ENCODE data around the gene TANC1. TPM values are rescaled to one million over a fixed set of nuclear protein-coding genes. Genes with fewer than 3 reads are reported as not detected.
A peak's percentile ranks its signal among the peaks of the same experiment; 100 is the strongest.

TANC1 gene
- polyA plus RNA-seq, 1 donor (not counting 4 experiments of a cell fraction or from before 2014, with no cell fraction given) = 33.5 TPM

- Histone ChIP-seq H3K9me3 (ENCODE audit: control insufficient read depth, low read depth, low read length) (no peaks in the 10 kb centered on the region), H3K36me3 (ENCODE audit: control insufficient read depth in 2 of 2, extremely low read depth in 1 of 2, insufficient read depth in 2 of 2, low read length in 2 of 2) (peaks cover 3 to 16% of the 10 kb centered on the region in 2 experiments), H3K27ac (ENCODE audit: control insufficient read depth, insufficient read depth, low read length) (no peak overlapping the region), H4K20me1 (ENCODE audit: control insufficient read depth, extremely low read depth, insufficient read depth, low read length) (no peaks in the 10 kb centered on the region), H3K9me1 (ENCODE audit: control insufficient read depth, extremely low read depth, insufficient read depth, low read length) (no peaks in the 10 kb centered on the region), H3K4me2 (ENCODE audit: control insufficient read depth, extremely low read depth, insufficient read depth, low read depth, low read length) (no peak overlapping the region), H3K9ac (ENCODE audit: control insufficient read depth, extremely low read depth, insufficient read depth, low read length) (no peak overlapping the region), H3K4me1 (ENCODE audit: control insufficient read depth, extremely low read depth, insufficient read depth, low read length) (peaks cover 5% of the 10 kb centered on the region), H3K79me2 (ENCODE audit: control insufficient read depth, insufficient read depth, low read length) (peaks cover 33% of the 10 kb centered on the region), H3K27me3 (ENCODE audit: control insufficient read depth, extremely low read depth, insufficient read depth, low read length) (no peaks in the 10 kb centered on the region), H3K4me3 (ENCODE audit: control insufficient read depth in 2 of 3, extremely low read depth in 1 of 3, insufficient read depth in 2 of 3, low read depth in 1 of 3, low read length in 3 of 3) (no peak overlapping the region), H2AFZ (ENCODE audit: control insufficient read depth, low read length) (no peak overlapping the region)
- DNase-seq (ENCODE audit: low read depth, low spot score) (no peak), FAIRE-seq (no peak)
- dilution Hi-C loops (cut with MboI; ENCODE audit: extremely low pct_ligation_motif_present, low sequenced_read_pairs) = no loop called here
- TF ChIP-seq, protein P1, sequence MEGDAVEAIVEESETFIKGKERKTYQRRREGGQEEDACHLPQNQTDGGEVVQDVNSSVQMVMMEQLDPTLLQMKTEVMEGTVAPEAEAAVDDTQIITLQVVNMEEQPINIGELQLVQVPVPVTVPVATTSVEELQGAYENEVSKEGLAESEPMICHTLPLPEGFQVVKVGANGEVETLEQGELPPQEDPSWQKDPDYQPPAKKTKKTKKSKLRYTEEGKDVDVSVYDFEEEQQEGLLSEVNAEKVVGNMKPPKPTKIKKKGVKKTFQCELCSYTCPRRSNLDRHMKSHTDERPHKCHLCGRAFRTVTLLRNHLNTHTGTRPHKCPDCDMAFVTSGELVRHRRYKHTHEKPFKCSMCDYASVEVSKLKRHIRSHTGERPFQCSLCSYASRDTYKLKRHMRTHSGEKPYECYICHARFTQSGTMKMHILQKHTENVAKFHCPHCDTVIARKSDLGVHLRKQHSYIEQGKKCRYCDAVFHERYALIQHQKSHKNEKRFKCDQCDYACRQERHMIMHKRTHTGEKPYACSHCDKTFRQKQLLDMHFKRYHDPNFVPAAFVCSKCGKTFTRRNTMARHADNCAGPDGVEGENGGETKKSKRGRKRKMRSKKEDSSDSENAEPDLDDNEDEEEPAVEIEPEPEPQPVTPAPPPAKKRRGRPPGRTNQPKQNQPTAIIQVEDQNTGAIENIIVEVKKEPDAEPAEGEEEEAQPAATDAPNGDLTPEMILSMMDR (optimal IDR thresholded peaks at IDR 0.05 in 1 of 3, IDR thresholded peaks at IDR 0.05 in 1 of 3, conservative IDR thresholded peaks at IDR 0.05 in 1 of 3; ENCODE audit: extremely low read depth in 1 of 3, insufficient read depth in 2 of 3, low read length in 3 of 3) = no peak
- TF ChIP-seq EZH2 (IDR thresholded peaks at IDR 0.05; ENCODE audit: low read length) = no peak
Measured at GRCh38 chr2:159117658-159118057, 149.2 kb downstream of the TANC1 start.

- Histone ChIP-seq H3K4me2 (ENCODE audit: control insufficient read depth, extremely low read depth, insufficient read depth, low read depth, low read length) (no peak overlapping the region), H3K9me1 (ENCODE audit: control insufficient read depth, extremely low read depth, insufficient read depth, low read length) (no peaks in the 10 kb centered on the region), H3K79me2 (ENCODE audit: control insufficient read depth, insufficient read depth, low read length) (peaks cover 39% of the 10 kb centered on the region), H3K36me3 (ENCODE audit: control insufficient read depth in 2 of 2, extremely low read depth in 1 of 2, insufficient read depth in 2 of 2, low read length in 2 of 2) (peaks cover 3 to 16% of the 10 kb centered on the region in 2 experiments), H4K20me1 (ENCODE audit: control insufficient read depth, extremely low read depth, insufficient read depth, low read length) (no peaks in the 10 kb centered on the region), H3K27me3 (ENCODE audit: control insufficient read depth, extremely low read depth, insufficient read depth, low read length) (no peaks in the 10 kb centered on the region), H3K4me3 (ENCODE audit: control insufficient read depth in 2 of 3, extremely low read depth in 1 of 3, insufficient read depth in 2 of 3, low read depth in 1 of 3, low read length in 3 of 3) (no peak overlapping the region), H3K9ac (ENCODE audit: control insufficient read depth, extremely low read depth, insufficient read depth, low read length) (no peak overlapping the region), H3K4me1 (ENCODE audit: control insufficient read depth, extremely low read depth, insufficient read depth, low read length) (peaks cover 12% of the 10 kb centered on the region), H3K27ac (ENCODE audit: control insufficient read depth, insufficient read depth, low read length) (no peak overlapping the region), H3K9me3 (ENCODE audit: control insufficient read depth, low read depth, low read length) (no peaks in the 10 kb centered on the region), H2AFZ (ENCODE audit: control insufficient read depth, low read length) (no peak overlapping the region)
- DNase-seq (ENCODE audit: low read depth, low spot score) (peak; percentile 40), FAIRE-seq (peak; percentile 83)
- TF ChIP-seq, protein P1 (optimal IDR thresholded peaks at IDR 0.05 in 1 of 3, IDR thresholded peaks at IDR 0.05 in 1 of 3, conservative IDR thresholded peaks at IDR 0.05 in 1 of 3; ENCODE audit: extremely low read depth in 1 of 3, insufficient read depth in 2 of 3, low read length in 3 of 3) = peak; percentile 86 to 97 (median 93)
- no peak for TF ChIP-seq EZH2 (IDR thresholded peaks at IDR 0.05; ENCODE audit: low read length)
- dilution Hi-C loops (cut with MboI; ENCODE audit: extremely low pct_ligation_motif_present, low sequenced_read_pairs) = no loop called here
Measured at GRCh38 chr2:159118115-159118858, 149.8 kb downstream of the TANC1 start.
